Measurements from ENCODE around the gene MED12L.

MED12L gene

DNA sequence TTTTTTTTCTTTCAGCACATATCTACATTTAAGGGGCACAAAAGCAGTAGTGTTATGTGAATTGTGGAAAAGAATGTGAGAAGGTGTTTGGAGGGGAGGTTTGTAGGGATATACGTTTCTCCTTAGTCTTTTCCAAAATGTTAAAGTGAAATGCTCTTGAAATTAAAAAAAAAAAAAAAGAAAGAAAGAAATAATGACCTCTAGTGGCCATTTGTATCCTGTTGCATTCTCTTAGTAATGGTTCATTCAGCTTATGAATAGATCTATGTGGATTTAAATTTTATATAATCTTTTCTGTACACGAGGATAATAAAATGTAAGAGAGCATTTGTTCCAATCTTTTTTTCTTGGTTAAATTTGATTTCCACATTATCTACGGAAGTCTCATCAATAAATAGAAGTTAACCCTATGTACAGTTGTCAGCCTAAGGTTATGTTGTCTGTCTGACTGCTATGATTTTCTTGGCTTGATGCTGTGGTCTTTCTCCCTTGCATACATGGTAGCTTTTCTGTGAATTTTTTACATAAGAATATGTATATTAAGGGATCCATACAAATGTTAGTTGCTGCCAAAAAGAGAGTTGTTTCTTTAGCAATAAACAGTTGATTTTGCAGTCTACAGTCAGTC is 242.2 kb downstream of the MED12L start:
- no peak overlapping the region for H3K4me3 Mint-ChIP-seq
- H3K27me3 Mint-ChIP-seq: peaks cover 14% of the 10 kb centered on the region
- H3K4me1 Mint-ChIP-seq: peaks cover 7% of the 10 kb centered on the region
- H3K9me3 Mint-ChIP-seq: no peaks in the 10 kb centered on the region
- H3K27ac Mint-ChIP-seq: no peak overlapping the region
- no peaks in the 10 kb centered on the region for H3K36me3 Mint-ChIP-seq

DNA sequence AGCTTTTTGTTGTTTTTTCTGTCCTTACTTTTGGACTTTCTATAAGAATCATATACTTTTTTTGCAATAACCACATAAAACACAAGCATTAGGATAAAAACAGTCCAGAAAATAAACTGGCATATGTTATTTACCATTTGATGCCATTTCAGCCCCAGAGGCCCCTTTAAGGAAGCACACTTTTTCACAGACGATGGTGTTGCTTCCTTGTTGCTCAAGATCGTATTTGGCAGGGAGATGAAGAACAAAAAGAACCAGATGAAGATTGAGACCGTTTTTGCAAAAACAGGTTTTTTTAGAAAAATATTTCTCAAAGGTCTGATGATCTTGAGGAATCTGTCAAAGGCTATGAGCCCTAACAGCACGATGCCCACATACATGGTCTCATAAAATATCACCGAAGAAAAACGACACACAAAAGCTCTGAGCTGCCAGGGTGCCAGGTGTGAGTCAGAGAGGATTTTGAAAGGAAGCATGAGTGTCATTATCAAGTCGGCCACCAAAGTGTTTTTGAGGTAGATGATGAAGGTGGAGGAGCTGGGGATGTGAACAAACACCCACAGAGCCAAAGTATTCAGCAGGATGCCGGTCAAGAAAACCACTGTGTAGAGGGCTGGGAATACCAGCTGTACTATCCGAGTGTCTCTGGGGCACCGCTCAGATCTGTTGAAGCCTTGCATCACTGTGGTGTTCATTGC is 243.0 kb downstream of the MED12L start:
- Mint-ChIP-seq H3K9me3 (no peaks in the 10 kb centered on the region), H3K4me1 (peaks cover 7% of the 10 kb centered on the region), H3K36me3 (no peaks in the 10 kb centered on the region), H3K27ac (no peak overlapping the region), H3K4me3 (peak overlapping the region; percentile 3), H3K27me3 (peaks cover 14% of the 10 kb centered on the region)

- Mint-ChIP-seq H3K27ac (no peak within 1 kb of the TSS), H3K36me3 (no peaks in the 10 kb centered on the region), H3K4me3 (peak within 1 kb of the TSS; percentile 3)
Measured at GRCh38 chr3:151329363-151329762, 243.9 kb downstream of the MED12L start, which contains the start of gene P2RY13. TSS of gene P2RY13 (minus strand) at chr3:151329549. CDS start at chr3:151329528, 21 bp downstream.

DNA sequence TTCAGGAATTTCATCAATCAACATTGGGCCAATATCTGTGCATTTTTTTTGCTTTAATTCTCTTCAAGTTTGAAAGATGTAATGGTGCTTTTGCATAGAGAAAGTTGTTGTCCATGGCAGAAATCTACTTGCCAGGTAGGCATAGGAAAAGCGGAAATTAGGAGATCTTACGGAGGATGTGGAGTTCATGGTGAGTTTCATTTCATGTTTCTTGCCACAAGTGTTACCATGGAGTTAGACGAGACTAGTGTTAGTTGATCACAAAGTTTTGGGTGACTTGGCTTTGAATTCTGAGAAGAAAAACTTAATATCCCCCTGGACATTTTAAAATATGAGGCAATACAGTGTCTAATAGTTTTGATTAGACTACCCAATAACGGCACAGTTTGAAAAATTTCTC is 244.9 kb downstream of the MED12L start:
- H3K4me3 Mint-ChIP-seq: no peak overlapping the region
- peaks cover 7% of the 10 kb centered on the region for H3K4me1 Mint-ChIP-seq
- H3K27me3 Mint-ChIP-seq: peaks cover 11% of the 10 kb centered on the region
- H3K36me3 Mint-ChIP-seq: no peaks in the 10 kb centered on the region
- no peaks in the 10 kb centered on the region for H3K9me3 Mint-ChIP-seq
- no peak overlapping the region for H3K27ac Mint-ChIP-seq

More at GRCh38 chr3:151329363-151329762, 243.9 kb downstream of the MED12L start, which contains the start of gene P2RY13:
- Mint-ChIP-seq H3K9me3 (no peaks in the 10 kb centered on the region), H3K4me1 (peaks cover 7% of the 10 kb centered on the region), H3K27me3 (peaks cover 11% of the 10 kb centered on the region)

DNA sequence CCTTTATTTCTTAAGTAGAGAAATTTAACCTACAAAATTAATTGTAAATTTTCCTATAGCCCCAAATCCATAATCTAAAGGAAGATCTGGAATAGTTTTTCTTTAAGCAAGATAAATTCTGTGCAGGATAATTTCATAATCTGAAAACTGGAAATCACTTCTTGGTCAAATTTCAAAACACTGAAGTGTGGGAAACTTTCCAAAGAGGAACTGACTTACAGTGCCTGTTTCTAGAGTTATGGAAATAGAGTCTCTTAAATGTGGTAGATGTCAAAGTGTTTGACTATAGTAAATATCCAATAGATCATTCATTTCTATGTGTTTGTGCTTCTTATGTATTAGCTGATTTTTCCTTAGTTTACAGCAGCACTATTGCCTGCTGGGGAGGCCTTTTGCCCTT is 245.4 kb downstream of the MED12L start:
- H3K27ac Mint-ChIP-seq: no peak overlapping the region
- H3K27me3 Mint-ChIP-seq: peaks cover 11% of the 10 kb centered on the region
- H3K9me3 Mint-ChIP-seq: no peaks in the 10 kb centered on the region
- peaks cover 7% of the 10 kb centered on the region for H3K4me1 Mint-ChIP-seq
- H3K4me3 Mint-ChIP-seq: no peak overlapping the region
- H3K36me3 Mint-ChIP-seq: no peaks in the 10 kb centered on the region

- Mint-ChIP-seq H3K9me3 (no peaks in the 10 kb centered on the region), H3K4me3 (no peak overlapping the region), H3K4me1 (peaks cover 7% of the 10 kb centered on the region), H3K36me3 (no peaks in the 10 kb centered on the region), H3K27ac (no peak overlapping the region), H3K27me3 (peaks cover 17% of the 10 kb centered on the region)
Measured at GRCh38 chr3:151331696-151332095, 246.2 kb downstream of the MED12L start.

DNA sequence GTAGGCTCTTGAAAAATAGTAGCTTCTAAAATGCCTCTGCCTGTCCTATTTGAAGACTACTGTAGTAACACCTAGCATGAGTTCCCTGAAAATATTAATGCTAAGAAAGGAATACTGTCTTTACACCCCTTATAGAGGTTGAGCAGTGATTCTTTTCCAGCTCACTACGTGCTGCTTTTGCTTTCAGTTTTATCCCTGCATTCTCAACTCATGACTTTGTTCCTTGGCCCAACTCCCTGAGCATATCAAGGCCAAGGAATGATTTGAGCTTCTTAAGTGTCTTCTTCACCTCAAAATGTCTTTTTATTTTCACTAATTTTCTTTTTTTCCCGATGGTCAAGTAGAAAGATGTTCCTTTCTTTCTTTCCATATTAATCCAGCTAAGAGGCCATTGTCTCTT is 260.4 kb downstream of the MED12L start:
- Mint-ChIP-seq H3K27ac (no peak overlapping the region), H3K36me3 (no peaks in the 10 kb centered on the region), H3K9me3 (no peaks in the 10 kb centered on the region), H3K27me3 (peaks cover 32% of the 10 kb centered on the region), H3K4me1 (peaks cover 5% of the 10 kb centered on the region), H3K4me3 (no peak overlapping the region)

DNA sequence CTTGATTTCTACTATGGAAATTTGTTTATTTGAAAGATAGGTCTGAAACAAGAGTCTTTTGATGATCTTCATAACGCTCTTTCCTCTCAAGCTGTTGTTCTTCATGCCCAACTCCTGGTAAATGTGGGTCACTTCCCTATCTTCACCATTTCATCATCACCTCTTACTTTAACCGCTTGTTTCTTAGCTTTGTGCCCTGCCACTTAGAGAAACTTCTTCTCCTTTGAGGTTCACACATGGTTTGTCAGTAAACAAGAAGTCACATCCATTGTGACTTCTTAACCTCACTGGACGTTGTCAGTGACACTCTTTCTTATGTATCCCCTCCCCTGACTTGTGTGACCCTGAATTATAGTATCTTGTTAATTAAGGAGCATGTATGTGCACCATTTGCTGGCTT is 260.8 kb downstream of the MED12L start:
- H3K9me3 Mint-ChIP-seq: no peaks in the 10 kb centered on the region
- H3K27ac Mint-ChIP-seq: no peak overlapping the region
- H3K4me3 Mint-ChIP-seq: no peak overlapping the region
- H3K4me1 Mint-ChIP-seq: peaks cover 5% of the 10 kb centered on the region
- H3K27me3 Mint-ChIP-seq: peaks cover 36% of the 10 kb centered on the region
- no peaks in the 10 kb centered on the region for H3K36me3 Mint-ChIP-seq

- Mint-ChIP-seq H3K36me3 (no peaks in the 10 kb centered on the region), H3K4me1 (peaks cover 5% of the 10 kb centered on the region), H3K27ac (no peak overlapping the region), H3K9me3 (no peaks in the 10 kb centered on the region), H3K4me3 (no peak overlapping the region), H3K27me3 (peaks cover 38% of the 10 kb centered on the region)
Measured at GRCh38 chr3:151347432-151347831, 262.0 kb downstream of the MED12L start.

- H3K4me1 Mint-ChIP-seq: peaks cover 5% of the 10 kb centered on the region
- H3K27ac Mint-ChIP-seq: no peak overlapping the region
- H3K36me3 Mint-ChIP-seq: no peaks in the 10 kb centered on the region
- no peaks in the 10 kb centered on the region for H3K9me3 Mint-ChIP-seq
- peaks cover 31% of the 10 kb centered on the region for H3K27me3 Mint-ChIP-seq
- H3K4me3 Mint-ChIP-seq: no peak overlapping the region
Measured at GRCh38 chr3:151350656-151351055, 265.2 kb downstream of the MED12L start.

GRCh38 chr3:151351219-151351618 is 265.8 kb downstream of the MED12L start:
- H3K27ac Mint-ChIP-seq: no peak overlapping the region
- peaks cover under 1% of the 10 kb centered on the region for H3K4me1 Mint-ChIP-seq
- no peak overlapping the region for H3K4me3 Mint-ChIP-seq
- no peaks in the 10 kb centered on the region for H3K9me3 Mint-ChIP-seq
- peaks cover 26% of the 10 kb centered on the region for H3K27me3 Mint-ChIP-seq
- no peaks in the 10 kb centered on the region for H3K36me3 Mint-ChIP-seq

- Mint-ChIP-seq H3K4me1 (no peaks in the 10 kb centered on the region), H3K9me3 (no peaks in the 10 kb centered on the region), H3K4me3 (no peak overlapping the region), H3K36me3 (no peaks in the 10 kb centered on the region), H3K27ac (no peak overlapping the region), H3K27me3 (peaks cover 24% of the 10 kb centered on the region)
Measured at GRCh38 chr3:151351648-151352047, 266.2 kb downstream of the MED12L start.

DNA sequence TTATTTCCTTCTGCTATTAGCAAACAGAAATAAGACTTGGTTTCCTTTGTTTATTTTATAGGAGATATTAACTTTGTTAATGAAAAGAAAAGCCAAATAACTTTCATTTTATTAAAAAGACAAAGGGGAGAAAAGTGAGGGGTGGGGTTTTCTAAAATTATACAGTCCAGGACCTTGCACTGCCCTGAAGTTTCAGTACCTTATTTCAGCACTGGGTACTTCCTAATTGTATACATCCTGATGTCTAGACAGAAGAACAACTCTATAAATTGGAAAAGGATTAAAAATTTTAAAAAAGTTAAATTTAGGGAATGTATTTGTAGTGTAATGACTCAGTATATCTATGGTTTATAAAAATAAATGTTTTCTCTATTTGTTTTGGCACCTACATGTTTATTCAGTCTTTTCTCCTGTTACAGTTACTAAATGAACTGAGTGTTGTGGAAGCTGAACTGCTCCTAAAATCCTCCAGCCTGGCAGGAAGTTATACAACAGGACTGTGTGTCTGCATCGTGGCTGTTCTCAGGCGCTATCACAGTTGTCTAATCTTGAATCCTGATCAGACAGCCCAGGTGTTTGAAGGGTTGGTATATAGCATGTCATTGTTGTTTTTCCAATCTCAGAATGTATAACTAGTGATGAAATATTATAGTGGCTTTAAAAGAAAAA is 271.5 kb downstream of the MED12L start:
- no peak overlapping the region for H3K27ac Mint-ChIP-seq
- H3K27me3 Mint-ChIP-seq: peaks cover 7% of the 10 kb centered on the region
- H3K4me3 Mint-ChIP-seq: no peak overlapping the region
- H3K4me1 Mint-ChIP-seq: no peaks in the 10 kb centered on the region
- H3K36me3 Mint-ChIP-seq: no peaks in the 10 kb centered on the region
- no peaks in the 10 kb centered on the region for H3K9me3 Mint-ChIP-seq

GRCh38 chr3:151357463-151357850 is 272.0 kb downstream of the MED12L start:
- Mint-ChIP-seq H3K36me3 (no peaks in the 10 kb centered on the region), H3K27me3 (peaks cover 5% of the 10 kb centered on the region), H3K27ac (no peak overlapping the region), H3K4me1 (no peaks in the 10 kb centered on the region), H3K9me3 (no peaks in the 10 kb centered on the region), H3K4me3 (no peak overlapping the region)

DNA sequence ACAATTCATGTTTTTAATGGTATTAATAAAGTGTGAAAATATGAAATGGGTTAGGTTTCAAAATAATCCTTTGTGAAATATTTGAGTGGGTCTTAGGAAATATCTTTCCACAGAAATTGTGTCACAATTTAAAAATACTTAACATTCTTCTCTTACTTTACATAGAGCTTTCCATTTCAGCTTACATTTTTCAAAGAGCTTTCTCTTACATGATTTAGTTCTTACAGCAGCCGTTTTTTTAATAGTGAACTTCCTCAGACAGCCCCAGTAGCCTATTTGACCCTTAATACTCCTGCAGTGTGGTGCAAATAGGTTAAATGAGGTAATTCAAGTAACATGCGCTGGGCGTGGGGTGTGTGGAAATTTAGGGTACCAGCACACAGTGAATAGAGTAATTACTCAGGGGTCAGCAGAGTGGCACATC is 277.3 kb downstream of the MED12L start:
- Mint-ChIP-seq H3K4me1 (no peaks in the 10 kb centered on the region), H3K9me3 (no peaks in the 10 kb centered on the region), H3K36me3 (no peaks in the 10 kb centered on the region), H3K27ac (no peak overlapping the region), H3K27me3 (peaks cover 3% of the 10 kb centered on the region), H3K4me3 (no peak overlapping the region)

- H3K27ac Mint-ChIP-seq: no peak overlapping the region
- no peaks in the 10 kb centered on the region for H3K36me3 Mint-ChIP-seq
- peaks cover 3% of the 10 kb centered on the region for H3K27me3 Mint-ChIP-seq
- no peaks in the 10 kb centered on the region for H3K9me3 Mint-ChIP-seq
- no peaks in the 10 kb centered on the region for H3K4me1 Mint-ChIP-seq
- no peak overlapping the region for H3K4me3 Mint-ChIP-seq
Measured at GRCh38 chr3:151366993-151367392, 281.5 kb downstream of the MED12L start.

All from activated naive CD4-positive, alpha-beta T cell treated with anti-CD3 and anti-CD28 coated beads, Interleukin-2, amount 50 U/mL, for 24 hours (primary cell).